Measurements from ENCODE around the gene ARFGAP2.

ARFGAP2 gene

GRCh38 chr11:47177846-47178245, 1.2 kb upstream of the ARFGAP2 start:
- Histone ChIP-seq H2AFZ (ENCODE audit: low read length) (peak overlapping the region; percentile 100), H3K79me2 (ENCODE audit: insufficient read depth, low read length) (peaks cover 38% of the 10 kb centered on the region), H3F3A (ENCODE audit: low read depth) (no peaks in the 10 kb centered on the region), H3K27me3 (ENCODE audit: insufficient read depth, low read length, poor library complexity, severe bottlenecking) (peaks cover 4% of the 10 kb centered on the region), H3K9me2 (replicated peaks; ENCODE audit: low read depth, low read length) (no peaks in the 10 kb centered on the region), H3K4me1 (ENCODE audit: insufficient read depth, low read length, poor library complexity, severe bottlenecking) (peaks cover 35% of the 10 kb centered on the region), H3K36me3 (ENCODE audit: insufficient read depth, low read length) (peaks cover 8% of the 10 kb centered on the region; the same call in 1 of the 2 replicates), H3K9ac (ENCODE audit: low read depth, low read length, poor library complexity, severe bottlenecking) (peak overlapping the region; percentile 96), H3K9me3 (ENCODE audit: insufficient read depth, low read depth, low read length) (no peaks in the 10 kb centered on the region), H3K4me2 (ENCODE audit: low read depth, low read length, poor library complexity, severe bottlenecking) (peak overlapping the region; percentile 95), H3K4me3 (ENCODE audit: low read length, poor library complexity, severe bottlenecking) (peak overlapping the region; percentile 97), H4K20me1 (ENCODE audit: insufficient read depth, low read length, poor library complexity, severe bottlenecking) (peaks cover 33% of the 10 kb centered on the region)
- no peak for TF ChIP-seq CTCF (conservative IDR thresholded peaks at IDR 0.05; ENCODE audit: low read length)
- TF ChIP-seq EZH2phosphoT487 (IDR thresholded peaks at IDR 0.05; ENCODE audit: borderline replicate concordance), result no peak

GRCh38 chr11:47177229-47177845, 658 bp upstream of the ARFGAP2 start:
- H3K9ac ChIP-seq (ENCODE audit: low read depth, low read length, poor library complexity, severe bottlenecking), result peak overlapping the region; percentile 96

GRCh38 chr11:47175746-47176327, 842 bp downstream of the ARFGAP2 start:
- TF ChIP-seq EZH2phosphoT487 (IDR thresholded peaks at IDR 0.05; ENCODE audit: borderline replicate concordance), result no peak
- no peak overlapping the region for H2AFZ ChIP-seq (ENCODE audit: low read length)

More at GRCh38 chr11:47177229-47177845, 658 bp upstream of the ARFGAP2 start:
- Histone ChIP-seq H3F3A (ENCODE audit: low read depth) (no peaks in the 10 kb centered on the region), H2AFZ (ENCODE audit: low read length) (peak overlapping the region; percentile 100), H4K20me1 (ENCODE audit: insufficient read depth, low read length, poor library complexity, severe bottlenecking) (peaks cover 36% of the 10 kb centered on the region), H3K9me3 (ENCODE audit: insufficient read depth, low read depth, low read length) (no peaks in the 10 kb centered on the region), H3K79me2 (ENCODE audit: insufficient read depth, low read length) (peaks cover 43% of the 10 kb centered on the region), H3K27me3 (ENCODE audit: insufficient read depth, low read length, poor library complexity, severe bottlenecking) (peaks cover 4% of the 10 kb centered on the region), H3K4me3 (ENCODE audit: low read length, poor library complexity, severe bottlenecking) (peak overlapping the region; percentile 97), H3K4me2 (ENCODE audit: low read depth, low read length, poor library complexity, severe bottlenecking) (peak overlapping the region; percentile 95), H3K36me3 (ENCODE audit: insufficient read depth, low read length) (peaks cover 14% of the 10 kb centered on the region; the same call in 1 of the 2 replicates), H3K9me2 (replicated peaks; ENCODE audit: low read depth, low read length) (no peaks in the 10 kb centered on the region), H3K4me1 (ENCODE audit: insufficient read depth, low read length, poor library complexity, severe bottlenecking) (peaks cover 35% of the 10 kb centered on the region)
- TF ChIP-seq CTCF (conservative IDR thresholded peaks at IDR 0.05; ENCODE audit: low read length), result peak; percentile 92
- TF ChIP-seq EZH2phosphoT487 (IDR thresholded peaks at IDR 0.05; ENCODE audit: borderline replicate concordance), result no peak

More at GRCh38 chr11:47175746-47176327, 842 bp downstream of the ARFGAP2 start:
- Histone ChIP-seq H4K20me1 (ENCODE audit: insufficient read depth, low read length, poor library complexity, severe bottlenecking) (peaks cover 46% of the 10 kb centered on the region), H3K9me2 (replicated peaks; ENCODE audit: low read depth, low read length) (no peaks in the 10 kb centered on the region), H3K36me3 (ENCODE audit: insufficient read depth, low read length) (peaks cover 29% of the 10 kb centered on the region; the same call in 1 of the 2 replicates), H3K4me1 (ENCODE audit: insufficient read depth, low read length, poor library complexity, severe bottlenecking) (peaks cover 41% of the 10 kb centered on the region), H3K27me3 (ENCODE audit: insufficient read depth, low read length, poor library complexity, severe bottlenecking) (peaks cover 4% of the 10 kb centered on the region), H3K9me3 (ENCODE audit: insufficient read depth, low read depth, low read length) (no peaks in the 10 kb centered on the region), H3K79me2 (ENCODE audit: insufficient read depth, low read length) (peaks cover 58% of the 10 kb centered on the region), H3F3A (ENCODE audit: low read depth) (no peaks in the 10 kb centered on the region), H3K4me2 (ENCODE audit: low read depth, low read length, poor library complexity, severe bottlenecking) (peak overlapping the region; percentile 100), H3K9ac (ENCODE audit: low read depth, low read length, poor library complexity, severe bottlenecking) (peak overlapping the region; percentile 96), H3K4me3 (ENCODE audit: low read length, poor library complexity, severe bottlenecking) (peak overlapping the region; percentile 97)

All from Loucy (cell line).